Neural cell (in vitro differentiated cells): Measurements from ENCODE around the gene PQBP1.

Experiments used
- CTCF ChIP-seq: fragments of 450-650 bp; IDR thresholded peaks from 2 replicates; pipeline ENCODE4 v1.5.1; 2014; ENCODE audit warnings: antibody characterized with exemption, mild to moderate bottlenecking, moderate library complexity; ENCODE audit not compliant: poor library complexity, severe bottlenecking
- EP300 ChIP-seq: fragments of 450-650 bp; conservative IDR thresholded peaks from 2 replicates; pipeline ENCODE4 v1.6.1; 2014; ENCODE audit warnings: antibody characterized with exemption, mild to moderate bottlenecking, moderate library complexity; ENCODE audit not compliant: poor library complexity, severe bottlenecking
- EZH2 ChIP-seq: fragments of 200-600, 300-800 bp; shearing (Covaris generic), sonication (generic); IDR thresholded peaks from 2 replicates; pipeline ENCODE4 v1.6.1; 2014; ENCODE audit warnings: antibody characterized with exemption, low read length, borderline replicate concordance, mild to moderate bottlenecking; ENCODE audit not compliant: insufficient read depth, poor library complexity, severe bottlenecking
- MXI1 ChIP-seq: fragments of 450-650 bp; conservative IDR thresholded peaks from 2 replicates; pipeline ENCODE4 v1.6.1; 2014; ENCODE audit warnings: antibody characterized with exemption, mild to moderate bottlenecking; ENCODE audit not compliant: poor library complexity, severe bottlenecking
- POLR2AphosphoS5 ChIP-seq: IDR thresholded peaks from 2 replicates; pipeline ENCODE4 v1.6.1; 2012
- RAD21 ChIP-seq: fragments of 450-650 bp; conservative IDR thresholded peaks from 2 replicates; pipeline ENCODE4 v1.6.1; 2014; ENCODE audit warnings: antibody characterized with exemption, mild to moderate bottlenecking, moderate library complexity
- REST ChIP-seq: IDR thresholded peaks from 2 replicates; pipeline ENCODE4 v1.6.1; 2012; ENCODE audit warnings: borderline replicate concordance
- SMC3 ChIP-seq: fragments of 450-650 bp; conservative IDR thresholded peaks from 2 replicates; pipeline ENCODE4 v1.6.1; 2014; ENCODE audit warnings: antibody characterized with exemption, mild to moderate bottlenecking, moderate library complexity; ENCODE audit not compliant: poor library complexity
- TAF1 ChIP-seq: IDR thresholded peaks from 2 replicates; pipeline ENCODE4 v1.6.1; 2012; ENCODE audit warnings: low read depth

GRCh38 chrX:48894891-48895290 is 2.8 kb upstream of the PQBP1 start:
- TF ChIP-seq CTCF (no peak), RAD21 (no peak), POLR2AphosphoS5 (no peak), EP300 (no peak), EZH2 (no peak), TAF1 (no peak), MXI1 (no peak), SMC3 (no peak), REST (no peak)
